H9 (cell line): ENCODE results near the gene DMTF1. TPM values are rescaled to one million over a fixed set of nuclear protein-coding genes. Genes with fewer than 3 reads are reported as not detected.

Experiments used
- DNase-seq: peaks from one replicate; pipeline ENCODE4 v3.0.0-alpha.2; 2017
- H2AFZ ChIP-seq: one replicate; pipeline ENCODE4 v1.6.1; 2013; ENCODE audit warnings: mild to moderate bottlenecking, low read length, control low read depth, moderate library complexity
- H2AK5ac ChIP-seq: 2 replicates; pipeline ENCODE4 v1.6.1; 2013; ENCODE audit warnings: low read length, control low read depth, mixed read lengths; ENCODE audit not compliant: insufficient read length
- H2BK120ac ChIP-seq: one replicate; pipeline ENCODE4 v1.6.1; 2013; ENCODE audit warnings: low read depth, mild to moderate bottlenecking, low read length, control low read depth, inconsistent platforms; ENCODE audit not compliant: poor library complexity, severe bottlenecking
- H2BK12ac ChIP-seq: 2 replicates; pipeline ENCODE4 v1.6.1; 2013; ENCODE audit warnings: low read length, control low read depth, mixed read lengths, low read depth; ENCODE audit not compliant: insufficient read length
- H2BK15ac ChIP-seq: 2 replicates; pipeline ENCODE4 v1.6.1; 2013; ENCODE audit warnings: low read depth, low read length, control low read depth
- H2BK20ac ChIP-seq: one replicate; pipeline ENCODE4 v1.6.1; 2013; ENCODE audit warnings: low read depth, mild to moderate bottlenecking, low read length, control low read depth, inconsistent platforms; ENCODE audit not compliant: poor library complexity, severe bottlenecking
- H2BK5ac ChIP-seq: 2 replicates; pipeline ENCODE4 v1.6.1; 2013; ENCODE audit warnings: low read length, control low read depth, mixed read lengths; ENCODE audit not compliant: insufficient read length
- H3K14ac ChIP-seq: 2 replicates; pipeline ENCODE4 v1.6.1; 2013; ENCODE audit warnings: low read length, control low read depth; ENCODE audit not compliant: insufficient read depth
- H3K18ac ChIP-seq: 2 replicates; pipeline ENCODE4 v1.6.1; 2013; ENCODE audit warnings: low read depth, mild to moderate bottlenecking, mixed read lengths, low read length, control low read depth; ENCODE audit not compliant: insufficient read length
- H3K23ac ChIP-seq: 2 replicates; pipeline ENCODE4 v1.6.1; 2013; ENCODE audit warnings: low read length, control low read depth, mixed read lengths, low read depth; ENCODE audit not compliant: insufficient read length
- H3K23me2 ChIP-seq: 2 replicates; pipeline ENCODE4 v1.6.1; 2013; ENCODE audit warnings: low read depth, mild to moderate bottlenecking, mixed read lengths, low read length, control low read depth; ENCODE audit not compliant: insufficient read length, poor library complexity, severe bottlenecking
- H3K27ac ChIP-seq: 2 replicates; pipeline ENCODE4 v1.5.1; 2013; ENCODE audit warnings: low read length, control low read depth, mixed read lengths, low read depth; ENCODE audit not compliant: insufficient read length
- H3K27me3 ChIP-seq: 2 replicates; pipeline ENCODE4 v1.6.1; 2013; ENCODE audit warnings: low read length, control low read depth, inconsistent platforms; ENCODE audit not compliant: insufficient read depth
- H3K4ac ChIP-seq: 2 replicates; pipeline ENCODE4 v1.6.1; 2013; ENCODE audit warnings: low read depth, mild to moderate bottlenecking, control low read depth, inconsistent platforms, low read length, moderate library complexity
- H3K4me1 ChIP-seq: 2 replicates; pipeline ENCODE4 v1.6.1; 2013; ENCODE audit warnings: low read length, control low read depth, inconsistent platforms; ENCODE audit not compliant: insufficient read depth
- H3K4me2 ChIP-seq: 2 replicates; pipeline ENCODE4 v1.6.1; 2013; ENCODE audit warnings: low read length, control low read depth, mixed read lengths; ENCODE audit not compliant: insufficient read length, insufficient read depth
- H3K56ac ChIP-seq: 2 replicates; pipeline ENCODE4 v1.6.1; 2013; ENCODE audit warnings: low read depth, mild to moderate bottlenecking, mixed read lengths, low read length, control low read depth; ENCODE audit not compliant: insufficient read length
- H3K79me1 ChIP-seq: 2 replicates; pipeline ENCODE4 v1.6.1; 2013; ENCODE audit warnings: low read depth, mild to moderate bottlenecking, moderate library complexity, low read length, control low read depth, inconsistent platforms; ENCODE audit not compliant: insufficient read depth, poor library complexity, severe bottlenecking
- H3K79me2 ChIP-seq: 2 replicates; pipeline ENCODE4 v1.6.1; 2013; ENCODE audit warnings: low read length, control low read depth, inconsistent platforms; ENCODE audit not compliant: insufficient read depth
- H3K9ac ChIP-seq: 2 replicates; pipeline ENCODE4 v1.6.1; 2013; ENCODE audit warnings: low read length, control low read depth, mixed read lengths; ENCODE audit not compliant: insufficient read length; ENCODE audit errors: extremely low read depth
- H3K9me3 ChIP-seq: one replicate; pipeline ENCODE4 v1.6.1; 2013; ENCODE audit warnings: low read depth, low read length, inconsistent platforms; ENCODE audit not compliant: control insufficient read depth
- H3T11ph ChIP-seq: one replicate; pipeline ENCODE4 v1.6.1; 2013; ENCODE audit warnings: mild to moderate bottlenecking, low read length, control low read depth, inconsistent platforms
- H4K20me1 ChIP-seq: one replicate; pipeline ENCODE4 v1.6.1; 2013; ENCODE audit not compliant: control insufficient read depth, insufficient read length, insufficient read depth
- H4K5ac ChIP-seq: 2 replicates; pipeline ENCODE4 v1.6.1; 2013; ENCODE audit warnings: low read depth, mild to moderate bottlenecking, mixed read lengths, low read length, control low read depth; ENCODE audit not compliant: insufficient read length
- H4K8ac ChIP-seq: replicated peaks from 2 replicates; pipeline ENCODE4 v1.6.1; 2013; ENCODE audit warnings: low read length, control low read depth, mixed read lengths, low read depth; ENCODE audit not compliant: insufficient read length
- H4K91ac ChIP-seq: 2 replicates; pipeline ENCODE4 v1.6.1; 2013; ENCODE audit warnings: low read depth, mild to moderate bottlenecking, moderate library complexity, mixed read lengths, low read length, control low read depth; ENCODE audit not compliant: insufficient read length
- H3K27ac Mint-ChIP-seq, 3 experiments: 2 replicates in 2 of 3; 3 replicates in 1 of 3; pipeline ENCODE4 v1.8.0; 2020 to 2021; ENCODE audit warnings: mixed read lengths in 3 of 3, mild to moderate bottlenecking in 1 of 3, moderate library complexity in 1 of 3
- H3K27me3 Mint-ChIP-seq: 2 replicates; pipeline ENCODE4 v1.8.0; 2021; ENCODE audit warnings: low read depth, mild to moderate bottlenecking, moderate library complexity, mixed read lengths
- H3K36me3 Mint-ChIP-seq, 3 experiments: 2 replicates in 2 of 3; 3 replicates in 1 of 3; pipeline ENCODE4 v1.8.0; 2020 to 2021; ENCODE audit warnings: low read depth in 3 of 3, mixed read lengths in 3 of 3; ENCODE audit not compliant: insufficient read depth in 1 of 3
- H3K4me1 Mint-ChIP-seq, 2 experiments: 2 replicates each; pipeline ENCODE4 v1.8.0; 2020; ENCODE audit warnings: mixed read lengths in 2 of 2
- H3K4me3 Mint-ChIP-seq, 2 experiments: 2 replicates in 1 of 2; 3 replicates in 1 of 2; pipeline ENCODE4 v1.8.0; 2020 to 2021; ENCODE audit warnings: mild to moderate bottlenecking in 2 of 2, mixed read lengths in 2 of 2, moderate library complexity in 1 of 2
- H3K9me3 Mint-ChIP-seq, 2 experiments: 2 replicates in 1 of 2; 3 replicates in 1 of 2; pipeline ENCODE4 v1.8.0; 2020; ENCODE audit warnings: mild to moderate bottlenecking in 2 of 2, mixed read lengths in 2 of 2, moderate library complexity in 1 of 2
- WGBS: extraction: QIAGEN DNeasy Blood & Tissue Kit; methylation state at CpG from one replicate; pipeline ENCODE4 v1.1.7; 2013; ENCODE audit warnings: missing lambda C conversion rate, low lambda C conversion rate, mixed read lengths; ENCODE audit not compliant: insufficient read length; ENCODE audit errors: extremely low coverage; 5-methylcytosine and 5-hydroxymethylcytosine counted together
- total RNA-seq: library from RNA; stranded (reverse); gene quantifications from 2 replicates; pipeline ENCODE4 v1.2.1, GENCODE V29; 2021
- TF ChIP-seq, protein P1 (sequence below): fragments of 200-600 bp; sonication (generic); conservative IDR thresholded peaks from 3 replicates; pipeline ENCODE4 v1.8.0; 2021; ENCODE audit warnings: antibody characterized with exemption, mild to moderate bottlenecking

Gene DMTF1
- total RNA-seq, 1 experiment from 2014 or later: 111 TPM

DNA sequence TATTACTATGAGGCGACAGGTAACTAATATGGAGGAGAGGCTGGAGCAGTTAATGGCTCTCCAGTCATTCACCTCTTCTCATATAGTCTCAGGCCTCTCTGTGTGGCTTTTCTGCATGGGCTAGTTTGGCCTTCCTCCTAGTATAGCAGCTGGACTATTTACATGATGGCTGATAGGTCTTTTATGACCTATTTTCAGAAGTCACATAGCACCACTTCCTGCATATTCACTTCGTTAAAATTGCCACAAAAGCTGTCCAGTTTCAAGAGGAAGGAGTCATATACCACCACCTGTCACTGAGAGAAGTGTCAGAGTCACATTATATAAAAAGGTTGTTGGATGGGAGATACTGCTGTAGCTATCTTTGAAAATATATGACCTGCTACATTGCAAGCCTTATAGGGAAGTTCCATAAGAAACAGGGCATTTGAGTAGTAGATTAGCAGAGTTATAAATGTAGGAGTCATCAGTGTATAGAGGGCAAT lies 8.0 kb upstream of the DMTF1 start:
- H3K4ac ChIP-seq: no peak overlapping the region
- no peak overlapping the region for H2AFZ ChIP-seq
- H3K4me1 Mint-ChIP-seq: no peaks in the 10 kb centered on the region; a peak in 1 of 4 replicates
- TF ChIP-seq, protein P1, sequence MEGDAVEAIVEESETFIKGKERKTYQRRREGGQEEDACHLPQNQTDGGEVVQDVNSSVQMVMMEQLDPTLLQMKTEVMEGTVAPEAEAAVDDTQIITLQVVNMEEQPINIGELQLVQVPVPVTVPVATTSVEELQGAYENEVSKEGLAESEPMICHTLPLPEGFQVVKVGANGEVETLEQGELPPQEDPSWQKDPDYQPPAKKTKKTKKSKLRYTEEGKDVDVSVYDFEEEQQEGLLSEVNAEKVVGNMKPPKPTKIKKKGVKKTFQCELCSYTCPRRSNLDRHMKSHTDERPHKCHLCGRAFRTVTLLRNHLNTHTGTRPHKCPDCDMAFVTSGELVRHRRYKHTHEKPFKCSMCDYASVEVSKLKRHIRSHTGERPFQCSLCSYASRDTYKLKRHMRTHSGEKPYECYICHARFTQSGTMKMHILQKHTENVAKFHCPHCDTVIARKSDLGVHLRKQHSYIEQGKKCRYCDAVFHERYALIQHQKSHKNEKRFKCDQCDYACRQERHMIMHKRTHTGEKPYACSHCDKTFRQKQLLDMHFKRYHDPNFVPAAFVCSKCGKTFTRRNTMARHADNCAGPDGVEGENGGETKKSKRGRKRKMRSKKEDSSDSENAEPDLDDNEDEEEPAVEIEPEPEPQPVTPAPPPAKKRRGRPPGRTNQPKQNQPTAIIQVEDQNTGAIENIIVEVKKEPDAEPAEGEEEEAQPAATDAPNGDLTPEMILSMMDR: no peak
- no peak overlapping the region for H3K23ac ChIP-seq
- no peak overlapping the region for H2BK20ac ChIP-seq
- H3K36me3 Mint-ChIP-seq: no peaks in the 10 kb centered on the region
- no peak overlapping the region for H2BK5ac ChIP-seq
- no peak overlapping the region for H3K27ac ChIP-seq
- no peak overlapping the region for H3K14ac ChIP-seq
- no peak overlapping the region for H3K18ac ChIP-seq
- H3K27ac Mint-ChIP-seq: no peak overlapping the region
- H2BK120ac ChIP-seq: no peak overlapping the region
- no peak overlapping the region for H3K4me2 ChIP-seq
- H3K79me2 ChIP-seq: no peaks in the 10 kb centered on the region
- no peak overlapping the region for H4K5ac ChIP-seq
- no peaks in the 10 kb centered on the region for H3K4me1 ChIP-seq
- H3K9me3 ChIP-seq: no peaks in the 10 kb centered on the region
- no peaks in the 10 kb centered on the region for H4K20me1 ChIP-seq
- no peak overlapping the region for H3K4me3 Mint-ChIP-seq
- no peaks in the 10 kb centered on the region for H3K27me3 Mint-ChIP-seq
- H4K91ac ChIP-seq: no peak overlapping the region
- no peak overlapping the region for H3T11ph ChIP-seq
- H2BK12ac ChIP-seq: no peak overlapping the region
- no peak overlapping the region for H3K9ac ChIP-seq
- H3K27me3 ChIP-seq: no peaks in the 10 kb centered on the region
- H3K56ac ChIP-seq: no peak overlapping the region
- H3K9me3 Mint-ChIP-seq: no peaks in the 10 kb centered on the region
- no CpG with 5 or more reads among the region's 2 CpGs for WGBS
- no peak overlapping the region for H2AK5ac ChIP-seq
- no peak overlapping the region for H2BK15ac ChIP-seq
- no peaks in the 10 kb centered on the region for H3K23me2 ChIP-seq
- no peaks in the 10 kb centered on the region for H3K79me1 ChIP-seq
- no peak overlapping the region for H4K8ac ChIP-seq
- no peak for DNase-seq
